GM19043 (cell line): Measurements from ENCODE around the gene PGLYRP1.

Source experiments
- ATAC-seq: cut with Tn5 transposase; IDR thresholded peaks from one replicate; pipeline ENCODE4 v1.9.1; 2021; ENCODE audit warnings: low read depth; ENCODE audit not compliant: unreplicated experiment

Gene PGLYRP1

GRCh38 chr19:46022431-46023310 is at the start of gene PGLYRP1:
PGLYRP1 (minus strand) TSS chr19:46023053; CDS start chr19:46023021, 32 bp downstream.
- ATAC-seq = no peak

- ATAC-seq = no peak
These were observed 47.0 kb upstream of the PGLYRP1 start for GRCh38 chr19:46069806-46070341.

- no peak for ATAC-seq
These were observed 45.7 kb upstream of the PGLYRP1 start for GRCh38 chr19:46068345-46069258.

GRCh38 chr19:46067691-46068090 is 44.8 kb upstream of the PGLYRP1 start:
- ATAC-seq = no peak

GRCh38 chr19:46066471-46066870 is 43.6 kb upstream of the PGLYRP1 start:
- no peak for ATAC-seq

- no peak for ATAC-seq
These were observed 42.7 kb upstream of the PGLYRP1 start for GRCh38 chr19:46065486-46066071.

GRCh38 chr19:46063201-46063600 is 40.3 kb upstream of the PGLYRP1 start:
- ATAC-seq = no peak

GRCh38 chr19:46060012-46060411 is 37.2 kb upstream of the PGLYRP1 start:
- no peak for ATAC-seq

- ATAC-seq = no peak
These were observed 35.9 kb upstream of the PGLYRP1 start for GRCh38 chr19:46058778-46059177.

- ATAC-seq = no peak
These were observed 33.7 kb upstream of the PGLYRP1 start for GRCh38 chr19:46056536-46056935.

GRCh38 chr19:46052896-46053295 is 30.0 kb upstream of the PGLYRP1 start:
- no peak for ATAC-seq

- ATAC-seq = no peak
These were observed 26.7 kb upstream of the PGLYRP1 start for GRCh38 chr19:46049597-46049996.

GRCh38 chr19:46043519-46043918 is 20.7 kb upstream of the PGLYRP1 start:
- no peak for ATAC-seq

GRCh38 chr19:46042252-46042883 is 19.5 kb upstream of the PGLYRP1 start:
- ATAC-seq = no peak

GRCh38 chr19:46040952-46041500 is 18.2 kb upstream of the PGLYRP1 start, which contains the start of gene IGFL4:
IGFL4 (minus strand) TSS chr19:46041002; CDS start chr19:46040962, 40 bp downstream.
- no peak for ATAC-seq

- no peak for ATAC-seq
These were observed 17.3 kb upstream of the PGLYRP1 start for GRCh38 chr19:46040125-46040524.

GRCh38 chr19:46036744-46037128 is 13.9 kb upstream of the PGLYRP1 start:
- no peak for ATAC-seq

GRCh38 chr19:46035986-46036743 is 13.3 kb upstream of the PGLYRP1 start:
- no peak for ATAC-seq

- no peak for ATAC-seq
These were observed 12.7 kb upstream of the PGLYRP1 start for GRCh38 chr19:46035546-46035945.
